ENCODE measurements around the gene GPR180.
A peak's percentile ranks its signal among the peaks of the same experiment; 100 is the strongest.

GPR180 gene

DNA sequence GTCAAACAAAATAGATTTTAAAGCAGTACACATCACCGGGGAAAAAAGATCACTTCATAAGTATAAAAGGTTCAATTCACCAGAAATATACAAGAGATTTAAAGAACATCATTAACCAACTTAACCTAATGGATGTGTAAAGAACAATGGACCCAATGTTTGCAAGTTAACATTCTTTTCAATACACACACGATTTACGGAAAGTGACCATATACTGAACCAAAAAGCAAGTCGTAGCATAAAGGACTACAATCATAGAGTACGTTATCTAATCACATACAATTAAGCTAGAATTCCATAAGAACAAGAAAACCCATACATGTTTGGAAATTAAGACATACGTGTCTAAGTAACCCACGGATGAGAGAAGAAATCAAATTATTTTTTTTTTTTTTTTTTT is 15.3 kb upstream of the GPR180 start:
- Histone ChIP-seq H2BK120ac (ENCODE audit: low read depth, low read length) (no peak overlapping the region), H3K23ac (ENCODE audit: low read depth, low read length, poor library complexity) (no peak overlapping the region), H3K27ac (replicated peaks; ENCODE audit: low read length) (no peak overlapping the region), H2AK5ac (ENCODE audit: low read depth, low read length) (no peak overlapping the region), H3K18ac (ENCODE audit: low read length) (no peak overlapping the region), H3K79me1 (ENCODE audit: low read depth, low read length) (no peaks in the 10 kb centered on the region), H4K8ac (ENCODE audit: low read depth, low read length) (no peak overlapping the region), H3K4ac (ENCODE audit: low read length) (no peak overlapping the region), H3K36me3 (replicated peaks in 1 of 2; ENCODE audit: control insufficient read depth in 2 of 2, insufficient read depth in 2 of 2, low read length in 2 of 2) (peaks cover 5 to 82% of the 10 kb centered on the region in 2 donors), H3K9ac (ENCODE audit: low read depth, low read length, poor library complexity) (no peak overlapping the region), H2BK12ac (ENCODE audit: low read length) (no peak overlapping the region), H3K27me3 (ENCODE audit: control insufficient read depth in 3 of 3, insufficient read depth in 3 of 3, low read depth in 1 of 3, low read length in 3 of 3) (no peaks in the 10 kb centered on the region), H3K4me3 (ENCODE audit: low read length in 2 of 2) (no peak overlapping the region), H3K4me2 (ENCODE audit: insufficient read depth, low read length, poor library complexity, severe bottlenecking) (no peak overlapping the region), H3K14ac (ENCODE audit: low read length) (no peak overlapping the region), H3K9me3 (replicated peaks in 1 of 2; ENCODE audit: control insufficient read depth in 2 of 2, insufficient read depth in 1 of 2, low read depth in 1 of 2, low read length in 2 of 2) (peaks cover 0 to 10% of the 10 kb centered on the region in 2 donors), H2AFZ (ENCODE audit: low read length) (no peak overlapping the region), H4K91ac (ENCODE audit: low read depth, low read length, poor library complexity) (no peak overlapping the region), H2BK5ac (ENCODE audit: low read length) (no peak overlapping the region), H3K4me1 (ENCODE audit: control insufficient read depth in 2 of 2, insufficient read depth in 1 of 2, low read depth in 1 of 2, low read length in 2 of 2) (no peaks in the 10 kb centered on the region), H2BK15ac (ENCODE audit: low read length) (no peak overlapping the region)
- WGBS, 2 donors (ENCODE audit: extremely low coverage in 2 of 2, insufficient read length in 2 of 2, insufficient replicate concordance in 1 of 2) = no CpG with 5 or more reads among the region's 7 CpGs
- no peak for DNase-seq (ENCODE audit: low spot score)

GRCh38 chr13:94588541-94588940 is 13.1 kb upstream of the GPR180 start:
- Histone ChIP-seq H2AFZ (ENCODE audit: low read length) (no peak overlapping the region), H3K4ac (ENCODE audit: low read length) (no peak overlapping the region), H3K9ac (ENCODE audit: low read depth, low read length, poor library complexity) (no peak overlapping the region), H2BK12ac (ENCODE audit: low read length) (no peak overlapping the region), H3K23ac (ENCODE audit: low read depth, low read length, poor library complexity) (no peak overlapping the region), H3K9me3 (replicated peaks in 1 of 2; ENCODE audit: control insufficient read depth in 2 of 2, insufficient read depth in 1 of 2, low read depth in 1 of 2, low read length in 2 of 2) (peaks cover 0 to 10% of the 10 kb centered on the region in 2 donors), H3K27ac (replicated peaks; ENCODE audit: low read length) (no peak overlapping the region), H3K18ac (ENCODE audit: low read length) (no peak overlapping the region), H2BK5ac (ENCODE audit: low read length) (no peak overlapping the region), H4K8ac (ENCODE audit: low read depth, low read length) (no peak overlapping the region), H3K79me1 (ENCODE audit: low read depth, low read length) (no peaks in the 10 kb centered on the region), H3K4me1 (ENCODE audit: control insufficient read depth in 2 of 2, insufficient read depth in 1 of 2, low read depth in 1 of 2, low read length in 2 of 2) (no peaks in the 10 kb centered on the region), H4K91ac (ENCODE audit: low read depth, low read length, poor library complexity) (no peak overlapping the region), H2BK15ac (ENCODE audit: low read length) (no peak overlapping the region), H3K4me2 (ENCODE audit: insufficient read depth, low read length, poor library complexity, severe bottlenecking) (no peak overlapping the region), H3K27me3 (ENCODE audit: control insufficient read depth in 3 of 3, insufficient read depth in 3 of 3, low read depth in 1 of 3, low read length in 3 of 3) (no peaks in the 10 kb centered on the region), H3K36me3 (replicated peaks in 1 of 2; ENCODE audit: control insufficient read depth in 2 of 2, insufficient read depth in 2 of 2, low read length in 2 of 2) (peaks cover 0 to 79% of the 10 kb centered on the region in 2 donors), H2AK5ac (ENCODE audit: low read depth, low read length) (no peak overlapping the region), H3K14ac (ENCODE audit: low read length) (no peak overlapping the region), H2BK120ac (ENCODE audit: low read depth, low read length) (no peak overlapping the region), H3K4me3 (ENCODE audit: low read length in 2 of 2) (no peak overlapping the region)
- no CpG with 5 or more reads among the region's 4 CpGs for WGBS, 2 donors (ENCODE audit: extremely low coverage in 2 of 2, insufficient read length in 2 of 2, insufficient replicate concordance in 1 of 2)
- DNase-seq (ENCODE audit: low spot score) = no peak

DNA sequence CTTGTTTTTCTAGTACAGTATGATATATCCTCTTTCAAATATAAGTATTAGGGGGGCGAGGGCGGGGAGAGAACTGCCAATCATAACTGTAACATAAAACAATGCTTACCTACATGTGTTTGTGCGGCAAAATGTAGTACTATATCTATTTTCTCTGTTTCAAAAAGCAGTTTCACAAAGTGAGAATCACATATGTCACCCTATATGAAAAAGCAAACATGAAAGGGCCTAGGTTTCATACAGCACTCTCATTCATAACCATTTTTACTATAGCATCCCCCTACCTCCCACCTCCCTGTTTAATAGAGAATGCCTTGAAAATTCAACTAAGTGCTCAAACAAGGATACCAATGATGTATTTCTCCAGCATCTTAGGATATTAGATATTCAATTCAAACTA is 10.9 kb upstream of the GPR180 start:
- Histone ChIP-seq H2BK120ac (ENCODE audit: low read depth, low read length) (no peak overlapping the region), H3K14ac (ENCODE audit: low read length) (no peak overlapping the region), H2BK15ac (ENCODE audit: low read length) (no peak overlapping the region), H3K18ac (ENCODE audit: low read length) (no peak overlapping the region), H3K4me3 (ENCODE audit: low read length in 2 of 2) (no peak overlapping the region), H3K79me1 (ENCODE audit: low read depth, low read length) (peaks cover 5% of the 10 kb centered on the region), H3K9me3 (replicated peaks in 1 of 2; ENCODE audit: control insufficient read depth in 2 of 2, insufficient read depth in 1 of 2, low read depth in 1 of 2, low read length in 2 of 2) (no peaks in the 10 kb centered on the region), H3K27ac (replicated peaks; ENCODE audit: low read length) (no peak overlapping the region), H3K23ac (ENCODE audit: low read depth, low read length, poor library complexity) (no peak overlapping the region), H2BK5ac (ENCODE audit: low read length) (no peak overlapping the region), H2AK5ac (ENCODE audit: low read depth, low read length) (no peak overlapping the region), H3K9ac (ENCODE audit: low read depth, low read length, poor library complexity) (no peak overlapping the region), H2AFZ (ENCODE audit: low read length) (no peak overlapping the region), H3K4ac (ENCODE audit: low read length) (no peak overlapping the region), H4K91ac (ENCODE audit: low read depth, low read length, poor library complexity) (no peak overlapping the region), H3K4me1 (ENCODE audit: control insufficient read depth in 2 of 2, insufficient read depth in 1 of 2, low read depth in 1 of 2, low read length in 2 of 2) (peaks cover 2 to 6% of the 10 kb centered on the region in 2 donors), H3K36me3 (replicated peaks in 1 of 2; ENCODE audit: control insufficient read depth in 2 of 2, insufficient read depth in 2 of 2, low read length in 2 of 2) (peaks cover 0 to 65% of the 10 kb centered on the region in 2 donors), H4K8ac (ENCODE audit: low read depth, low read length) (no peak overlapping the region), H2BK12ac (ENCODE audit: low read length) (no peak overlapping the region), H3K27me3 (ENCODE audit: control insufficient read depth in 3 of 3, insufficient read depth in 3 of 3, low read depth in 1 of 3, low read length in 3 of 3) (no peaks in the 10 kb centered on the region), H3K4me2 (ENCODE audit: insufficient read depth, low read length, poor library complexity, severe bottlenecking) (no peak overlapping the region)
- no CpG with 5 or more reads among the region's 3 CpGs for WGBS, 2 donors (ENCODE audit: extremely low coverage in 2 of 2, insufficient read length in 2 of 2, insufficient replicate concordance in 1 of 2)
- no peak for DNase-seq (ENCODE audit: low spot score)

DNA sequence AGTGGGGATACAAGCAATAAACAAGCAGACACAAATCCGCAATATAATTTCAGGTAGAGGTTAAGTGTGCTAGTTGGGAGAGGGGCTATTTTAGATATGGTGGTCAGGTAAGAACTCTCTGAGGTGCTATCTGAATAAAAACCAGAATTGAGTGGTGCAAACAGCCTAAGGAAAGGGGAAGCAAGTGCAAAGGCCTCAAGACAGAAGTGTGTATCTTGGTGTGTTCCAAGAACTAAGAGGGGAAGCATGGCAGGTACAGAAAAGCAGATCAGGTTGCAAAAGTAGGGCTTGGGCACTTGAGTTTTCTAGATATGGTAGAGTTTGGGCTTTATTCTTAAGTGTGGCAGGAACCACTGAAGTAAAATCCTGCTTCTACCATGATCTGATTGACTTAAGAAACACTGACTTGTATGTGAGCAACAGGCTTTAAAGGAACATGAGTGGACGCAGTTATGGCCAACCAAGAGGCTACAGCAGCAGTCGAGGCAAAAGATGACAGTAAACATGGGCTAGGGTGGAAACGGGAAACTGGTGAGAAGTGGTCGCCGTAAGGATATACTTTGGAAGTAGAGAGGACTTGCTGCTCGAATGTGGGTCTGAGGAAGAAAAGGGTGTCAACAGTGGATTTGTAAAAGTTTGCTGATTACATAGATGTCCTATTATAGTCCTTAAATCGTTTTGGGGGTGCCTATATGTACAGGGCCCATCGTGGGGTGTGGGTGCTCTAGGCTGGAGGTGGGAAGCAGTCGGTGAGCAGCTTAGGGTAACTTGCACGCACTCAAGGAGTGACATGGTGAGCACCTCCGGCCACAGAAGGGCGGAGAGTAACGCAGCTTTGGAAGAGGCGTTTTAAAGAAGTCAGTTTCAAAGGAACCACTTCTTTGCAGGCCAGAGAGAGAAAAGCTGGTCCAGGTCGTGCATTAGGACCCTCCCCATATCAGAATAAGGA is 6.4 kb upstream of the GPR180 start:
- peaks cover 7% of the 10 kb centered on the region for H3K79me1 ChIP-seq (ENCODE audit: low read depth, low read length)
- no peak overlapping the region for H3K14ac ChIP-seq (ENCODE audit: low read length)
- no peak overlapping the region for H2BK12ac ChIP-seq (ENCODE audit: low read length)
- peak overlapping the region; percentile 75 for H3K9ac ChIP-seq (ENCODE audit: low read depth, low read length, poor library complexity)
- H2BK5ac ChIP-seq (ENCODE audit: low read length) = peak overlapping the region; percentile 77
- H3K23ac ChIP-seq (ENCODE audit: low read depth, low read length, poor library complexity) = no peak overlapping the region
- DNase-seq (ENCODE audit: low spot score) = peak; percentile 6
- H2BK120ac ChIP-seq (ENCODE audit: low read depth, low read length) = no peak overlapping the region
- H3K36me3 ChIP-seq (replicated peaks in 1 of 2; ENCODE audit: control insufficient read depth in 2 of 2, insufficient read depth in 2 of 2, low read length in 2 of 2) = peaks cover 0 to 32% of the 10 kb centered on the region in 2 donors
- no peak overlapping the region for H2BK15ac ChIP-seq (ENCODE audit: low read length)
- H3K4me3 ChIP-seq (ENCODE audit: low read length in 2 of 2) = peak overlapping the region; percentile 69 to 91
- peak overlapping the region; percentile 88 for H2AFZ ChIP-seq (ENCODE audit: low read length)
- H2AK5ac ChIP-seq (ENCODE audit: low read depth, low read length) = no peak overlapping the region
- peak overlapping the region; percentile 95 for H3K18ac ChIP-seq (ENCODE audit: low read length)
- H4K8ac ChIP-seq (ENCODE audit: low read depth, low read length) = no peak overlapping the region
- peaks cover 2 to 6% of the 10 kb centered on the region in 2 donors for H3K4me1 ChIP-seq (ENCODE audit: control insufficient read depth in 2 of 2, insufficient read depth in 1 of 2, low read depth in 1 of 2, low read length in 2 of 2)
- H3K4ac ChIP-seq (ENCODE audit: low read length) = no peak overlapping the region
- no peak overlapping the region for H4K91ac ChIP-seq (ENCODE audit: low read depth, low read length, poor library complexity)
- no peaks in the 10 kb centered on the region for H3K27me3 ChIP-seq (ENCODE audit: control insufficient read depth in 3 of 3, insufficient read depth in 3 of 3, low read depth in 1 of 3, low read length in 3 of 3)
- peak overlapping the region; percentile 72 for H3K4me2 ChIP-seq (ENCODE audit: insufficient read depth, low read length, poor library complexity, severe bottlenecking)
- H3K9me3 ChIP-seq (replicated peaks in 1 of 2; ENCODE audit: control insufficient read depth in 2 of 2, insufficient read depth in 1 of 2, low read depth in 1 of 2, low read length in 2 of 2) = no peaks in the 10 kb centered on the region
- no CpG with 5 or more reads among the region's 16 CpGs for WGBS, 2 donors (ENCODE audit: extremely low coverage in 2 of 2, insufficient read length in 2 of 2, insufficient replicate concordance in 1 of 2)
- peak overlapping the region; percentile 60 for H3K27ac ChIP-seq (replicated peaks; ENCODE audit: low read length)

Measured in neuronal stem cell (in vitro differentiated cells).